Endothelial cell (in vitro differentiated cells): ENCODE measurements around the gene ATP1A4. TPM values are rescaled to one million over a fixed set of nuclear protein-coding genes. Genes with fewer than 3 reads are reported as not detected.

ENCODE experiments used
- DNase-seq: peaks from one replicate; pipeline ENCODE4 v3.0.0; 2021; ENCODE audit warnings: low spot score
- H3K27ac Mint-ChIP-seq: one replicate; pipeline ENCODE4 v1.8.0; 2021; ENCODE audit warnings: mixed read lengths, inconsistent platforms; ENCODE audit not compliant: unreplicated experiment
- H3K27me3 Mint-ChIP-seq: one replicate; pipeline ENCODE4 v1.8.0; 2021; ENCODE audit warnings: mild to moderate bottlenecking, moderate library complexity, mixed read lengths, inconsistent platforms; ENCODE audit not compliant: unreplicated experiment
- H3K36me3 Mint-ChIP-seq: one replicate; pipeline ENCODE4 v1.8.0; 2021; ENCODE audit warnings: mild to moderate bottlenecking, low read depth, mixed read lengths, inconsistent platforms; ENCODE audit not compliant: unreplicated experiment
- H3K4me1 Mint-ChIP-seq: one replicate; pipeline ENCODE4 v1.8.0; 2021; ENCODE audit warnings: mild to moderate bottlenecking, mixed read lengths, inconsistent platforms; ENCODE audit not compliant: unreplicated experiment
- H3K4me3 Mint-ChIP-seq: one replicate; pipeline ENCODE4 v1.8.0; 2021; ENCODE audit warnings: mild to moderate bottlenecking, mixed read lengths, inconsistent platforms; ENCODE audit not compliant: unreplicated experiment
- H3K9me3 Mint-ChIP-seq: one replicate; pipeline ENCODE4 v1.8.0; 2021; ENCODE audit warnings: mixed read lengths, inconsistent platforms; ENCODE audit not compliant: unreplicated experiment
- CTCF ChIP-seq: fragments of 200-600 bp; sonication (generic); IDR thresholded peaks from one replicate; pipeline ENCODE4 v1.5.0; 2021; ENCODE audit warnings: antibody characterized with exemption; ENCODE audit not compliant: unreplicated experiment
- total RNA-seq: library from RNA; stranded (reverse); fragmentation: NEBNext Ultra II Directional; extraction: Animal tissue kit (Norgen Biotek cat#: 25700); gene quantifications from one replicate; pipeline ENCODE4 v1.2.1, GENCODE V29; 2021; ENCODE audit not compliant: unreplicated experiment

ATP1A4 gene
- total RNA-seq, 1 donor from 2014 or later, result not detected

DNA sequence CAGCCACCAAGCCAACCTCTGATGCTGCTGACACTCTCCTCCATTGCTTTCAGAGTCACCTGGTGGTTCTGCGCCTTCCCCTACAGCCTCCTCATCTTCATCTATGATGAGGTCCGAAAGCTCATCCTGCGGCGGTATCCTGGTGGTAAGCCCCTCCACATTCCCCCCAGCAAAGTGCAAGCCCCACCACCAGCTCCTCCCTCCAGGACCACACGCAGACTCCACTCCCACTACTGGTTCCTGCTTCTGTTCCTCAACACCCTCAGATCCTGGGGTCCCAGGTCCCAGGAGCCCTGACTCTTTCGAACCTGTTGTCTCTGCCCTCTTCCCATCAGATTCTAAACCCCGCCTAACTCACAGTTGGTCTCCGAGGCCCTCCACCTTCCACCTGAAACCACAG lies 11.6 kb upstream of the ATP1A4 start:
- Mint-ChIP-seq H3K27ac (no peak overlapping the region), H3K4me3 (no peak overlapping the region), H3K9me3 (no peaks in the 10 kb centered on the region), H3K36me3 (peaks cover 7% of the 10 kb centered on the region), H3K4me1 (peaks cover 10% of the 10 kb centered on the region), H3K27me3 (peaks cover 8% of the 10 kb centered on the region)
- TF ChIP-seq CTCF, result no peak
- DNase-seq, result no peak

GRCh38 chr1:160143695-160144094 lies 7.7 kb upstream of the ATP1A4 start:
- no peak for TF ChIP-seq CTCF
- H3K36me3 Mint-ChIP-seq, result peaks cover 7% of the 10 kb centered on the region
- no peak overlapping the region for H3K4me3 Mint-ChIP-seq
- no peak for DNase-seq
- no peak overlapping the region for H3K27ac Mint-ChIP-seq
- H3K4me1 Mint-ChIP-seq, result peaks cover 10% of the 10 kb centered on the region
- H3K9me3 Mint-ChIP-seq, result no peaks in the 10 kb centered on the region
- H3K27me3 Mint-ChIP-seq, result peaks cover 2% of the 10 kb centered on the region

- no peak overlapping the region for H3K27ac Mint-ChIP-seq
Observed at GRCh38 chr1:160144921-160145320, 6.5 kb upstream of the ATP1A4 start.

GRCh38 chr1:160146107-160146506 lies 5.3 kb upstream of the ATP1A4 start:
- Mint-ChIP-seq H3K4me3 (no peak overlapping the region), H3K27me3 (peaks cover 2% of the 10 kb centered on the region), H3K9me3 (no peaks in the 10 kb centered on the region), H3K36me3 (peaks cover 3% of the 10 kb centered on the region), H3K4me1 (peaks cover 10% of the 10 kb centered on the region), H3K27ac (no peak overlapping the region)
- DNase-seq, result no peak
- TF ChIP-seq CTCF, result no peak

More at GRCh38 chr1:160144921-160145320, 6.5 kb upstream of the ATP1A4 start:
- Mint-ChIP-seq H3K9me3 (no peaks in the 10 kb centered on the region), H3K36me3 (peaks cover 7% of the 10 kb centered on the region), H3K4me1 (peaks cover 10% of the 10 kb centered on the region), H3K4me3 (no peak overlapping the region), H3K27me3 (peaks cover 2% of the 10 kb centered on the region)
- TF ChIP-seq CTCF, result no peak
- DNase-seq, result no peak

GRCh38 chr1:160148121-160148520 lies 3.3 kb upstream of the ATP1A4 start:
- no peaks in the 10 kb centered on the region for H3K9me3 Mint-ChIP-seq
- no peak overlapping the region for H3K4me3 Mint-ChIP-seq
- no peaks in the 10 kb centered on the region for H3K36me3 Mint-ChIP-seq
- no peak for TF ChIP-seq CTCF
- DNase-seq, result no peak
- no peaks in the 10 kb centered on the region for H3K4me1 Mint-ChIP-seq
- peaks cover 5% of the 10 kb centered on the region for H3K27me3 Mint-ChIP-seq
- no peak overlapping the region for H3K27ac Mint-ChIP-seq
